GM12878 (cell line): ENCODE data around the gene TM6SF1. TPM values are rescaled to one million over a fixed set of nuclear protein-coding genes. Genes with fewer than 3 reads are reported as not detected.

Experiments used
- ATAC-seq: fragments of 200-7000 bp; cut with Tn5 transposase; 3 replicates; pipeline ENCODE4 v1.9.1; 2020; ENCODE audit warnings: mild to moderate bottlenecking, moderate library complexity
- BruUV-seq: library from RNA; stranded (reverse); fragments of 400-500 nt; replicated peaks from 2 replicates; lab custom pipeline; 2021; lab: Mats Ljungman, UMichigan
- CTCF ChIA-PET: fragments of 300-600 bp; sonication (Branson Sonifier 250); formaldehyde crosslinking; extraction: SDS; loops from one replicate; lab custom pipeline; 2021; ENCODE audit warnings: inconsistent platforms; lab: Yijun Ruan, JAX
- POLR2A ChIA-PET: fragments of 350-600 bp; formaldehyde crosslinking; extraction: SDS; loops from one replicate; lab custom pipeline; 2021; ENCODE audit warnings: inconsistent platforms; lab: Charles Lee
- RAD21 ChIA-PET: fragments of 300-600 bp; sonication (Branson Sonifier 250); formaldehyde crosslinking; loops from one replicate; lab custom pipeline; 2023; ENCODE audit warnings: antibody characterized with exemption; ENCODE audit not compliant: unreplicated experiment; lab: Charles Lee
- SMC1A ChIA-PET: fragments of 300-600 bp; sonication (Branson Sonifier 250); formaldehyde crosslinking; loops from one replicate; lab custom pipeline; 2023; ENCODE audit not compliant: unreplicated experiment, uncharacterized antibody; lab: Charles Lee
- DNase-seq: peaks from one replicate; pipeline ENCODE4 v3.0.0-alpha.2; 2011; ENCODE audit warnings: low read depth, low spot score
- FAIRE-seq: peaks from 3 replicates; lab custom pipeline; 2011; peaks lifted over from hg19 to GRCh38; lab: Jason Lieb, UNC
- H2AFZ ChIP-seq: 2 replicates; pipeline ENCODE4 v1.6.0; 2011; ENCODE audit warnings: low read depth, low read length, control low read depth; ENCODE audit not compliant: control insufficient read depth
- H3K27ac ChIP-seq: 2 replicates; pipeline ENCODE4 v1.5.1; 2011; ENCODE audit warnings: control low read depth; ENCODE audit not compliant: control insufficient read depth, insufficient read depth
- H3K27me3 ChIP-seq, 2 experiments: replicated peaks in 1 of 2; 2 replicates each; pipeline versions ENCODE4 v1.6.0 to v1.6.1; 2011; ENCODE audit warnings: low read length in 1 of 2; ENCODE audit not compliant: control insufficient read depth in 2 of 2, insufficient read depth in 2 of 2
- H3K36me3 ChIP-seq, 2 experiments: 2 replicates each; pipeline ENCODE4 v1.5.1; 2011; ENCODE audit warnings: low read length in 1 of 2; ENCODE audit not compliant: control insufficient read depth in 2 of 2, insufficient read depth in 2 of 2
- H3K4me1 ChIP-seq: 2 replicates; pipeline ENCODE4 v1.6.1; 2011; ENCODE audit warnings: mild to moderate bottlenecking, low read length, moderate library complexity, mixed read lengths; ENCODE audit not compliant: control insufficient read depth, insufficient read depth
- H3K4me2 ChIP-seq: 2 replicates; pipeline ENCODE4 v1.6.0; 2011; ENCODE audit warnings: control low read depth; ENCODE audit not compliant: control insufficient read depth, insufficient read depth
- H3K4me3 ChIP-seq: fragments of 200-600 bp; sonication (generic); 2 replicates; pipeline ENCODE4 v1.5.1; 2016
- H3K79me2 ChIP-seq: 2 replicates; pipeline ENCODE4 v1.6.0; 2011; ENCODE audit warnings: low read length; ENCODE audit not compliant: control insufficient read depth, insufficient read depth
- H3K9ac ChIP-seq: 2 replicates; pipeline ENCODE4 v1.8.0; 2011; ENCODE audit warnings: low read length, control low read depth, mixed read lengths; ENCODE audit not compliant: control insufficient read depth, insufficient read depth
- H3K9me3 ChIP-seq: replicated peaks from 3 replicates; pipeline ENCODE4 v1.5.1; 2011; ENCODE audit warnings: mild to moderate bottlenecking, low read length; ENCODE audit not compliant: control insufficient read depth, insufficient read depth
- H4K20me1 ChIP-seq: 2 replicates; pipeline ENCODE4 v1.6.0; 2011; ENCODE audit not compliant: control insufficient read depth, insufficient read depth
- CEBPB ChIP-seq, 2 experiments: fragments of 150-350 bp in 1 of 2; IDR thresholded peaks; 2 replicates each; pipeline ENCODE4 v1.6.1; 2012 to 2014; ENCODE audit warnings: low read depth in 2 of 2, low read length in 2 of 2, borderline replicate concordance in 1 of 2, inconsistent platforms in 1 of 2
- CUX1 ChIP-seq: IDR thresholded peaks from 2 replicates; pipeline ENCODE4 v1.6.1; 2012; ENCODE audit warnings: improper control_type of control experiment, low read depth, low read length; ENCODE audit not compliant: insufficient replicate concordance
- FOXK2 ChIP-seq: fragments of 450-650 bp; IDR thresholded peaks from 2 replicates; pipeline ENCODE4 v1.6.1; 2017; ENCODE audit warnings: mild to moderate bottlenecking, moderate library complexity
- HSF1 ChIP-seq: fragments of 150-350 bp; IDR thresholded peaks from 2 replicates; pipeline ENCODE4 v1.6.1; 2014; ENCODE audit warnings: mild to moderate bottlenecking, low read depth, low read length
- KLF5 ChIP-seq: fragments of 450-650 bp; IDR thresholded peaks from 2 replicates; pipeline ENCODE4 v1.6.1; 2014; ENCODE audit warnings: mild to moderate bottlenecking; ENCODE audit not compliant: partially characterized antibody
- MTA3 ChIP-seq: IDR thresholded peaks from 2 replicates; pipeline ENCODE4 v1.6.1; 2012; ENCODE audit warnings: low read length, inconsistent platforms, borderline replicate concordance
- NFYA ChIP-seq: IDR thresholded peaks from 2 replicates; pipeline ENCODE4 v1.6.1; 2011; ENCODE audit warnings: low read depth, mild to moderate bottlenecking, low read length, improper control_type of control experiment, borderline replicate concordance
- NR2F1 ChIP-seq: fragments of 450-650 bp; conservative IDR thresholded peaks from 2 replicates; pipeline ENCODE4 v1.6.1; 2017; ENCODE audit warnings: mild to moderate bottlenecking
- POLR2AphosphoS5 ChIP-seq: IDR thresholded peaks from 2 replicates; pipeline ENCODE4 v1.6.1; 2011; ENCODE audit warnings: mild to moderate bottlenecking, low read length, inconsistent platforms
- SMAD1 ChIP-seq: fragments of 450-650 bp; IDR thresholded peaks from 2 replicates; pipeline ENCODE4 v1.6.1; 2018; ENCODE audit warnings: mild to moderate bottlenecking, low read depth; ENCODE audit not compliant: partially characterized antibody
- SUZ12 ChIP-seq: fragments of 200-600 bp; sonication (generic); IDR thresholded peaks from one replicate; pipeline ENCODE4 v1.6.1; 2018; ENCODE audit warnings: antibody characterized with exemption, mild to moderate bottlenecking; ENCODE audit not compliant: unreplicated experiment
- TAF1 ChIP-seq: IDR thresholded peaks from 2 replicates; pipeline ENCODE4 v1.6.1; 2011; ENCODE audit warnings: mild to moderate bottlenecking, low read depth, low read length, borderline replicate concordance
- TCF3 ChIP-seq: IDR thresholded peaks from 2 replicates; pipeline ENCODE4 v1.6.1; 2012; ENCODE audit warnings: low read depth, mild to moderate bottlenecking, low read length, borderline replicate concordance; ENCODE audit not compliant: insufficient read depth
- ZBTB33 ChIP-seq: fragments of 450-650 bp; IDR thresholded peaks from 2 replicates; pipeline ENCODE4 v1.6.1; 2017; ENCODE audit warnings: mild to moderate bottlenecking
- ZNF622 ChIP-seq: fragments of 450-650 bp; IDR thresholded peaks from 2 replicates; pipeline ENCODE4 v1.6.1; 2017; ENCODE audit warnings: mild to moderate bottlenecking, inconsistent platforms
- ZSCAN29 ChIP-seq: fragments of 450-650 bp; IDR thresholded peaks from 2 replicates; pipeline ENCODE4 v1.6.1; 2017; ENCODE audit warnings: mild to moderate bottlenecking, moderate library complexity
- WGBS: methylation state at CpG from one replicate; pipeline ENCODE4 v1.1.6; 2016; ENCODE audit warnings: low lambda C conversion rate; ENCODE audit not compliant: insufficient replicate concordance, insufficient coverage; ENCODE audit errors: missing lambda C conversion rate; 5-methylcytosine and 5-hydroxymethylcytosine counted together
- in situ Hi-C: fragments of 300-500 bp; cut with MboI; formaldehyde crosslinking; loops from 9 replicates; pipeline ENCODE4 v1.14.3; 2018; ENCODE audit warnings: mixed read lengths
- intact Hi-C: fragments of 100-400 bp; cut with micrococcal nuclease; formaldehyde crosslinking; loops from one replicate; pipeline ENCODE4 v1.14.2; 2022; ENCODE audit not compliant: unreplicated experiment
- polyA plus RNA-seq, 11 experiments: library from polyadenylated mRNA; depleted of rRNA in 4 of 11; unstranded in 6 of 11; stranded (reverse) in 5 of 11; fragments of >200 nt; fragmentation: Nextera tagmentation in 4 of 11; fragmentation: Illumina TruSeq in 1 of 11; extraction: Ambion mirVana in 4 of 11; extraction: Trizol in 1 of 11; gene quantifications; 1 replicate in 1 of 11; 2 replicates in 10 of 11; pipeline versions ENCODE4 v1.2.1 to v1.2.3, GENCODE V29; 2011 to 2016; ENCODE audit warnings: inconsistent platforms in 2 of 11, missing spikeins in 2 of 11, low read depth in 1 of 11
- total RNA-seq, 4 experiments: library from RNA; depleted of rRNA in 3 of 4; stranded (reverse); fragments of >200 nt in 3 of 4; fragmentation: Illumina TruSeq in 1 of 4; extraction: Trizol in 1 of 4; gene quantifications; 2 replicates each; pipeline versions ENCODE4 v1.2.1 to v1.2.3, GENCODE V29; 2013 to 2021

The TM6SF1 gene
- total and polyA plus RNA-seq, 10 of the 15 experiments (the other 5 are each of a cell fraction or from before 2014, with no cell fraction given), result 0.56 to 2.7 (median 1.2) TPM

- no peak for TF ChIP-seq ZBTB33
- TF ChIP-seq FOXK2, result no peak
- TF ChIP-seq HSF1, result no peak
- no peak for TF ChIP-seq ZNF622
Measured at GRCh38 chr15:83088876-83089275, 18.6 kb upstream of the TM6SF1 start (continued).

- Histone ChIP-seq H3K27me3 (no peaks in the 10 kb centered on the region), H3K9ac (no peak overlapping the region), H3K27ac (no peak overlapping the region), H3K9me3 (no peaks in the 10 kb centered on the region), H3K79me2 (no peaks in the 10 kb centered on the region), H3K4me1 (peaks cover 6% of the 10 kb centered on the region), H3K4me3 (no peak overlapping the region), H3K4me2 (no peak overlapping the region), H4K20me1 (no peaks in the 10 kb centered on the region), H3K36me3 (no peaks in the 10 kb centered on the region), H2AFZ (no peak overlapping the region)
- FAIRE-seq, result no peak
- ATAC-seq, result no peak
- POLR2A ChIA-PET, result interaction anchor here (0.6 kb wide), 1 partner anchor 746 kb away, joined by 5 read pairs; no protein-coding TSS in a partner anchor
- in situ Hi-C loops (no loop called here), intact Hi-C loops (no loop called here)
- no peak for DNase-seq
- CTCF ChIA-PET, result no interaction called here
- SMC1A ChIA-PET, result no interaction called here
- no TSS peak for BruUV-seq
- 49% methylated on average over 4 of the region's 4 CpGs for WGBS
- RAD21 ChIA-PET, result no interaction called here
- TF ChIP-seq SUZ12, result no peak
- no peak for TF ChIP-seq NFYA
- TF ChIP-seq KLF5, result no peak
- TF ChIP-seq TCF3, result no peak
- TF ChIP-seq TAF1, result no peak
- TF ChIP-seq NR2F1, result no peak
- TF ChIP-seq SMAD1, result no peak
- no peak for TF ChIP-seq MTA3
- no peak for TF ChIP-seq CEBPB (IDR thresholded peaks at IDR 0.05; ENCODE audit: borderline replicate concordance in 1 of 2, low read depth in 2 of 2, low read length in 2 of 2)
- no peak for TF ChIP-seq ZSCAN29
- TF ChIP-seq CUX1, result no peak
- TF ChIP-seq POLR2AphosphoS5, result no peak
Measured at GRCh38 chr15:83090465-83090864, 17.0 kb upstream of the TM6SF1 start.
